Fibroblast of pulmonary artery (primary cell): ENCODE data around the gene ICAM4.

Source experiments
- DNase-seq: peaks from one replicate; pipeline ENCODE4 v3.0.0-alpha.2; 2010; ENCODE audit warnings: low read depth
- H3K4me3 ChIP-seq: replicated peaks from 2 replicates; pipeline ENCODE4 v1.5.1; 2011; ENCODE audit warnings: low read depth, mild to moderate bottlenecking, control low read depth, low read length, moderate library complexity
- TF ChIP-seq, protein P1 (sequence below): IDR thresholded peaks from 2 replicates; pipeline ENCODE4 v1.5.1; 2011; ENCODE audit warnings: mild to moderate bottlenecking, control low read depth, low read length, inconsistent platforms; ENCODE audit errors: missing control alignments

The ICAM4 gene

DNA sequence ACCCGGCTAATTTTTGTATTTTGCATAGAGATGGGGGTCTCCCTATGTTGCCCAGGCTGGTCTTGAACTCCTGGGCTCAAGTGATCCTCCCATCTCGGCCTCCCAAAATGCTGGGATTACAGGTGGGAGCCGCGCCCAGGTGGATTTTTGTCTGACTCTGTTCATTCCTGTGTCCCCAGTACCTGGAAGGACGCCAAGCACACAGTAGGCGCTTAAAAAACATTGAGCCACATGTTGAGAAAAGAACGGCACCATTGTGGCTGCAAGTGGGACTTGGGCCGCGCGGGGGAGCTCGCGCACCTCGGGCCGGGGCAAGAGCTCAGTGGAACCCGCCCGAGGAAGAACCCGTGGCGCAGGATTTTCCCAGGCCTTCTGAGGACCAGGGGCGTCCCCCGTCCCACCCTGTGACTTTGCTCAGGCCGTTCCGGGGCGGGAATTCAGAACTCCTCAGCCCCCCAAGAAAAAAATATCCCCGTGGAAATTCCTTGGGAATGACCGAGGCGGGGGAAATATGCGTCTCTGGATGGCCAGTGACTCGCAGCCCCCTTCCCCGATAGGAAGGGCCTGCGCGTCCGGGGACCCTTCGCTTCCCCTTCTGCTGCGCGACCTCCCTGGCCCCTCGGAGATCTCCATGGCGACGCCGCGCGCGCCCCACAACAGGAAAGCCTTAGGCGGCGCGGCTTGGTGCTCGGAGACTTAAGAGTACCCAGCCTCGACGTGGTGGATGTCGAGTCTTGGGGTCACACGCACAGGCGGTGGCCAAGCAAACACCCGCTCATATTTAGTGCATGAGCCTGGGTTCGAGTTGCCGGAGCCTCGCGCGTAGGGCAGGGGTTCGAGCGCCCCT lies 17.2 kb upstream of the ICAM4 start:
- peak overlapping the region; percentile 85 for H3K4me3 ChIP-seq
- peak; percentile 87 for DNase-seq
- TF ChIP-seq, protein P1, sequence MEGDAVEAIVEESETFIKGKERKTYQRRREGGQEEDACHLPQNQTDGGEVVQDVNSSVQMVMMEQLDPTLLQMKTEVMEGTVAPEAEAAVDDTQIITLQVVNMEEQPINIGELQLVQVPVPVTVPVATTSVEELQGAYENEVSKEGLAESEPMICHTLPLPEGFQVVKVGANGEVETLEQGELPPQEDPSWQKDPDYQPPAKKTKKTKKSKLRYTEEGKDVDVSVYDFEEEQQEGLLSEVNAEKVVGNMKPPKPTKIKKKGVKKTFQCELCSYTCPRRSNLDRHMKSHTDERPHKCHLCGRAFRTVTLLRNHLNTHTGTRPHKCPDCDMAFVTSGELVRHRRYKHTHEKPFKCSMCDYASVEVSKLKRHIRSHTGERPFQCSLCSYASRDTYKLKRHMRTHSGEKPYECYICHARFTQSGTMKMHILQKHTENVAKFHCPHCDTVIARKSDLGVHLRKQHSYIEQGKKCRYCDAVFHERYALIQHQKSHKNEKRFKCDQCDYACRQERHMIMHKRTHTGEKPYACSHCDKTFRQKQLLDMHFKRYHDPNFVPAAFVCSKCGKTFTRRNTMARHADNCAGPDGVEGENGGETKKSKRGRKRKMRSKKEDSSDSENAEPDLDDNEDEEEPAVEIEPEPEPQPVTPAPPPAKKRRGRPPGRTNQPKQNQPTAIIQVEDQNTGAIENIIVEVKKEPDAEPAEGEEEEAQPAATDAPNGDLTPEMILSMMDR = peak; percentile 85

DNA sequence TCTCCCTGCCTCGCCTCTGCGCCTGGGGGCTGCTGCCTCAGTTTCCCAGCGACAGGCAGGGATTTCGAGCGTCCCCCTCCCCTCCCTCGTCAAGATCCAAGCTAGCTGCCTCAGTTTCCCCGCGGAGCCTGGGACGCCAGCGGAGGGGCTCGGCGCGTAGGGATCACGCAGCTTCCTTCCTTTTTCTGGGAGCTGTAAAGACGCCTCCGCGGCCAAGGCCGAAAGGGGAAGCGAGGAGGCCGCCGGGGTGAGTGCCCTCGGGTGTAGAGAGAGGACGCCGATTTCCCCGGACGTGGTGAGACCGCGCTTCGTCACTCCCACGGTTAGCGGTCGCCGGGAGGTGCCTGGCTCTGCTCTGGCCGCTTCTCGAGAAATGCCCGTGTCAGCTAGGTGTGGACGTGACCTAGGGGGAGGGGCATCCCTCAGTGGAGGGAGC lies 16.6 kb upstream of the ICAM4 start:
- peak overlapping the region; percentile 85 for H3K4me3 ChIP-seq
- TF ChIP-seq, protein P1 = no peak
- DNase-seq = peak; percentile 53

- DNase-seq = peak; percentile 95
- TF ChIP-seq, protein P1 = no peak
- peak within 1 kb of the TSS; percentile 85 for H3K4me3 ChIP-seq
Observed at GRCh38 chr19:10270616-10271394, 15.9 kb upstream of the ICAM4 start, which contains the start of gene ICAM1. Gene ICAM1 (plus strand): TSS chr19:10271120. CDS start chr19:10271160, 40 bp downstream.

DNA sequence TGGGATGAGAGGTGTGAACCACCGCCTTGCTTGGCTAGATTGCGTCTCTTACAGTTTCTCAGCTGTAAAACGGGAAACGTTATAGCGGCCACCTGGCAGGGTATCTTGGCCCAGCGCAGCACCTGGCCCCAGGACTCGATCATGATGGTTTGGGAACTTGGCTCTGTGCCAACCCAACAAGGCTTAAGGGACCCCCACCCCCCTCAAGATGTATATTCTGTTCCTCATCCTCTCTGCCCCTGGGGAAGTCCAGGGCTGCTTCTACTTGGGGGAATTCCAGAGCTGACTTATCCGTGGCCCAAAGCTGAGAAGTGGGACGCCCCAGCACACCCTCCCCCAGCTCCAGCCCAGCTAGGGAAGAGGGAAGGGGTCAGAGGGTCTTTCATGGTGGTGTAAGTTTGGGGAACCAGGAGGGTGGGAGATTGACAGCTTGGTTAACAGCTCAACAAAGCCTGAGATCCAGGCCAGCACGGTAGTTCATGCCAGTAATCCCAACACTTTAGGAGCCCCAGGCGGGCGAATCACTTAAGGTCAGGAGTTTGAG lies 15.1 kb upstream of the ICAM4 start:
- peak overlapping the region; percentile 85 for H3K4me3 ChIP-seq
- TF ChIP-seq, protein P1 = no peak
- peak; percentile 46 for DNase-seq

DNA sequence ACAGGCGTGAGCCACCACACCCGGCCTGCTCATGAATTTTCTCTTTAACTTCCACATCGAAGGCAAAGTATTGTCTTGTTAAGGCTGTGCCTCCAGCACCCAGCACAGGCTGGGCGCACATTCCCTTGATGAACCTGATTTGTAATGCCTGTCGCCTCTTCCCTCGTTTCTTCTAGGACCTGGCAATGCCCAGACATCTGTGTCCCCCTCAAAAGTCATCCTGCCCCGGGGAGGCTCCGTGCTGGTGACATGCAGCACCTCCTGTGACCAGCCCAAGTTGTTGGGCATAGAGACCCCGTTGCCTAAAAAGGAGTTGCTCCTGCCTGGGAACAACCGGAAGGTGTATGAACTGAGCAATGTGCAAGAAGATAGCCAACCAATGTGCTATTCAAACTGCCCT lies 12.2 kb upstream of the ICAM4 start:
- no peak overlapping the region for H3K4me3 ChIP-seq
- TF ChIP-seq, protein P1 = no peak
- no peak for DNase-seq

DNA sequence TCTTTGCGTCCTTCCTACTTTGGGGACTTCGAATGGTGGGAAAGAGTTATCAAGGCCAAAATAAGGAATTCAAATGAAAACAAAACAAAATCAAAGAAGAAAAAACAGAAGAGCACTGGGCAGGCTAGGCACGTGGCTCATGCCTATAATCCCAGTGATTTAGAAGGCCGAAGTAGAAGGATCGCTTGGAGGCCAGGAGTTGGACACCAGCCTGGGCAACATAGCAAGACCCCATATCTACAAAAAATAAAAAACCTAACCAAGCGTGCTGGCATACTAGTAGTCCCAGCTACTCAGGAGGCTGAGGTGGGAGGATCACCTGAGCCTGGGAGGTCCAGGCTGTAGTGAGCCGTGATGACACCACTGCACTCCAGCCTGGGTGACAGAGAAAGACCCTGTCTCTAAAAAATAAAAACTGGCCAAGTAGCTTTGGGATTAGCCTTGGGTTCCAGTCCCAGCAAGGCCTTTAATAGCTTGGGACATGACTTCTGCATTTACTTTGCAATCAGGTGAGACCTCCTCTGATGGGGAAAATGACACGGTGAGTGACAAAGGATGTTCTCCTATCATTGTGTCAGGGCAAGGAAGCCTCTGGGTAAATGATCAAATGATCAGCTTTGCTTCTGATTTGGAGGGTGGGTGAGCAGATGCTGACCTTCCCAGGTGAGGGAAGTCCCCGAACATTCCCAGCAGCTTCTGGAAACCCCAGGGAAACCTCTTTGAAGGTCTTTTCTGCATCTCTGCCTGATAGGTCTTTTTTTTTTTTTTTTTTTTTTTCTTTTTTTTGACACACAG lies 8.8 kb upstream of the ICAM4 start:
- no peak for DNase-seq
- H3K4me3 ChIP-seq = no peak overlapping the region
- TF ChIP-seq, protein P1 = no peak
